Neural cell (in vitro differentiated cells): ENCODE results near the gene ATPAF2.

ENCODE experiments used
- EP300 ChIP-seq: fragments of 450-650 bp; conservative IDR thresholded peaks from 2 replicates; pipeline ENCODE4 v1.6.1; 2014; ENCODE audit warnings: antibody characterized with exemption, mild to moderate bottlenecking, moderate library complexity; ENCODE audit not compliant: poor library complexity, severe bottlenecking
- EZH2 ChIP-seq: fragments of 200-600, 300-800 bp; shearing (Covaris generic), sonication (generic); IDR thresholded peaks from 2 replicates; pipeline ENCODE4 v1.6.1; 2014; ENCODE audit warnings: antibody characterized with exemption, low read length, borderline replicate concordance, mild to moderate bottlenecking; ENCODE audit not compliant: insufficient read depth, poor library complexity, severe bottlenecking
- POLR2AphosphoS5 ChIP-seq: IDR thresholded peaks from 2 replicates; pipeline ENCODE4 v1.6.1; 2012
- RAD21 ChIP-seq: fragments of 450-650 bp; conservative IDR thresholded peaks from 2 replicates; pipeline ENCODE4 v1.6.1; 2014; ENCODE audit warnings: antibody characterized with exemption, mild to moderate bottlenecking, moderate library complexity
- REST ChIP-seq: IDR thresholded peaks from 2 replicates; pipeline ENCODE4 v1.6.1; 2012; ENCODE audit warnings: borderline replicate concordance
- TF ChIP-seq, protein P1 (sequence below): fragments of 450-650 bp; IDR thresholded peaks from 2 replicates; pipeline ENCODE4 v1.5.1; 2014; ENCODE audit warnings: antibody characterized with exemption, mild to moderate bottlenecking, moderate library complexity; ENCODE audit not compliant: poor library complexity, severe bottlenecking

- TF ChIP-seq, protein P1, sequence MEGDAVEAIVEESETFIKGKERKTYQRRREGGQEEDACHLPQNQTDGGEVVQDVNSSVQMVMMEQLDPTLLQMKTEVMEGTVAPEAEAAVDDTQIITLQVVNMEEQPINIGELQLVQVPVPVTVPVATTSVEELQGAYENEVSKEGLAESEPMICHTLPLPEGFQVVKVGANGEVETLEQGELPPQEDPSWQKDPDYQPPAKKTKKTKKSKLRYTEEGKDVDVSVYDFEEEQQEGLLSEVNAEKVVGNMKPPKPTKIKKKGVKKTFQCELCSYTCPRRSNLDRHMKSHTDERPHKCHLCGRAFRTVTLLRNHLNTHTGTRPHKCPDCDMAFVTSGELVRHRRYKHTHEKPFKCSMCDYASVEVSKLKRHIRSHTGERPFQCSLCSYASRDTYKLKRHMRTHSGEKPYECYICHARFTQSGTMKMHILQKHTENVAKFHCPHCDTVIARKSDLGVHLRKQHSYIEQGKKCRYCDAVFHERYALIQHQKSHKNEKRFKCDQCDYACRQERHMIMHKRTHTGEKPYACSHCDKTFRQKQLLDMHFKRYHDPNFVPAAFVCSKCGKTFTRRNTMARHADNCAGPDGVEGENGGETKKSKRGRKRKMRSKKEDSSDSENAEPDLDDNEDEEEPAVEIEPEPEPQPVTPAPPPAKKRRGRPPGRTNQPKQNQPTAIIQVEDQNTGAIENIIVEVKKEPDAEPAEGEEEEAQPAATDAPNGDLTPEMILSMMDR: no peak
- TF ChIP-seq EZH2: no peak
- no peak for TF ChIP-seq EP300
- TF ChIP-seq REST: no peak
- TF ChIP-seq POLR2AphosphoS5: no peak
- no peak for TF ChIP-seq RAD21
Observed at GRCh38 chr17:18037486-18037885, 1.5 kb downstream of the ATPAF2 start.
